Naive thymus-derived CD8-positive, alpha-beta T cell (primary cell): Measurements from ENCODE around the gene MMRN2. TPM values are rescaled to one million over a fixed set of nuclear protein-coding genes. Genes with fewer than 3 reads are reported as not detected.

ENCODE experiments used
- ATAC-seq, 2 donors: fragments of 150-1000 bp; cut with Tn5 transposase in 1 of 2; sonication (Bioruptor Pico), chemical (Tn5 transposase) in 1 of 2; 1 replicate in 1 of 2; 2 replicates in 1 of 2; pipeline ENCODE4 v1.10.0; 2021; ENCODE audit warnings: mild to moderate bottlenecking in 2 of 2, moderate library complexity in 2 of 2
- POLR2A ChIA-PET: fragments of 350-600 bp; sonication (Branson Sonifier 250); formaldehyde crosslinking; loops from one replicate; lab custom pipeline; 2021; ENCODE audit warnings: antibody characterized with exemption; lab: Charles Lee
- DNase-seq, 10 donors: peaks; one replicate each; pipeline versions ENCODE4 v3.0.0 to v3.0.0-alpha.2; 2020 to 2022
- H3K27ac Mint-ChIP-seq, 10 donors: one replicate each; pipeline ENCODE4 v1.8.0; 2020 to 2022; ENCODE audit warnings: mild to moderate bottlenecking in 10 of 10, mixed read lengths in 10 of 10, moderate library complexity in 4 of 10, inconsistent platforms in 1 of 10
- H3K27me3 Mint-ChIP-seq, 5 donors: one replicate each; pipeline ENCODE4 v1.8.0; 2021 to 2022; ENCODE audit warnings: mixed read lengths in 5 of 5
- H3K36me3 Mint-ChIP-seq, 3 donors: one replicate each; pipeline ENCODE4 v1.8.0; 2020 to 2022; ENCODE audit warnings: mixed read lengths in 3 of 3, mild to moderate bottlenecking in 2 of 3, inconsistent platforms in 1 of 3
- H3K4me1 Mint-ChIP-seq, 4 donors: one replicate each; pipeline ENCODE4 v1.8.0; 2021 to 2022; ENCODE audit warnings: mixed read lengths in 4 of 4
- H3K4me3 Mint-ChIP-seq, 10 donors: one replicate each; pipeline ENCODE4 v1.8.0; 2020 to 2022; ENCODE audit warnings: mild to moderate bottlenecking in 10 of 10, mixed read lengths in 10 of 10, moderate library complexity in 6 of 10, inconsistent platforms in 1 of 10
- H3K9me3 Mint-ChIP-seq, 9 donors: one replicate each; pipeline ENCODE4 v1.8.0; 2020 to 2022; ENCODE audit warnings: mixed read lengths in 9 of 9, mild to moderate bottlenecking in 3 of 9, inconsistent platforms in 1 of 9, moderate library complexity in 1 of 9
- polyA plus RNA-seq, 3 donors: library from polyadenylated mRNA; unstranded; fragments of 300-500 nt; fragmentation: Illumina TruSeq; gene quantifications; one replicate each; pipeline ENCODE4 v1.2.3, GENCODE V29; 2021
- total RNA-seq, 8 experiments: library from RNA in 2 of 8; stranded (reverse) in 2 of 8; gene quantifications; one replicate each; pipeline ENCODE4 v1.2.3 and lab custom pipeline; 2021 to 2026

MMRN2 gene
- total and polyA plus RNA-seq, 5 experiments from 2014 or later = 0.11 to 1.2 (median 0.74) TPM; not detected in 2

DNA sequence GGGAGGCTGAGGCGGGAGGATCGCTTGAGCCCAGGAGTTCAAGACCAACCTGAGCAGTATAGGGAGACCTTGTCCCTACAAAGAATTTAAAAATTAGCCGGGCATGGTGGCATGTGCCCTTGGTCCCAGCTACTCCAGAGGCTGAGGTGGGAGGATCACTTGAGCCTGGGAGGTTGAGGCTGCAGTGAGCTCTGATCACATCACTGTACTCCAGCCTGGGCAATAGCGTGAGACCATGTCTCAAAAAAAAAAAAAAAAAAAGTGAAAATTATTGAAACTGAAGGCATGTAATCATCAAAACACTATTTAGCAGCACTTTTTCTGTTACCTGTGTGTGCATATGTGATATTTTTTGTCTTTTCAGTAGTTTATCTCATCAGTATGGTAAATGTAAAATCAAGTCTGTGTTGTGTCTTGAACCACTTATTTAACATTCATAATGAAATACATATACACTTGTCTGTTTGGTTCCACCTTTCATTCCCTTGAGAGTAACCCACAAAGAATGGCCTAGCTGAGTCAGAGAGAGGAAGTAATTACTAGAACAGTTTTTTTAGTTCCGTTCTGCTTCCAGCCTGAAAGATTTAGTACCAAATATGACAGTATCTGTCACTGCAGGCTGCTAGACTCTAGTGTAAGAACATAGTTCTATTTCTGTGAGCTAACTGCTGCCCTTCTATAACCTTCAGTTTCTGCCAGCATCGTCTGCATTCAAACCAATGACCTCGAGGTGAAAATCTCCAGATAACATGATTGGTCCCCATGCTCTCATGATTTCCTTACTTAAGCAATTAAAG, 68.6 kb downstream of the MMRN2 start:
- Mint-ChIP-seq H3K9me3 (no peaks in the 10 kb centered on the region), H3K4me3 (no peak overlapping the region), H3K27ac (peak overlapping the region in 2 of 10 donors; percentile 1 to 66), H3K36me3 (peaks cover 0 to 9% (median 2%) of the 10 kb centered on the region in 3 donors), H3K27me3 (no peaks in the 10 kb centered on the region), H3K4me1 (peaks cover 0 to 7% (median 0%) of the 10 kb centered on the region in 4 donors)
- no peak for ATAC-seq
- no peak for DNase-seq
- POLR2A ChIA-PET = interaction anchor here (0.7 kb wide), 1 partner anchor 706 kb away, joined by 3 read pairs; no protein-coding TSS in a partner anchor

Other genes starting within 250 kb of the MMRN2 start
- 10 to 100 TPM; 10.4 to 11.0 TPM for gene BMPR1A, start 201.0 kb downstream of the MMRN2 start, total RNA-seq
- 1 to 10 TPM; 1.1 to 5.2 (median 2.2) TPM for gene BMPR1A, start 201.0 kb downstream of the MMRN2 start, polyA plus RNA-seq
- under 1 TPM in 1 of 2 experiments, not detected in 1; 0.58 TPM for gene SNCG, start 984 bp upstream of the MMRN2 start, total RNA-seq
- gene SNCG, start 984 bp upstream of the MMRN2 start, polyA plus RNA-seq = not detected
- not detected for gene ADIRF, start 10.9 kb upstream of the MMRN2 start, total RNA-seq
- gene ADIRF, start 10.9 kb upstream of the MMRN2 start, polyA plus RNA-seq = not detected
- gene FAM25A, start 62.7 kb upstream of the MMRN2 start, total RNA-seq = not detected
- not detected for gene FAM25A, start 62.7 kb upstream of the MMRN2 start, polyA plus RNA-seq
- gene GLUD1, start 137.2 kb upstream of the MMRN2 start, total RNA-seq = 10 to 100 TPM; 89.8 to 91.9 TPM
- 100 to 1,000 TPM; 111 to 126 (median 124) TPM for gene GLUD1, start 137.2 kb upstream of the MMRN2 start, polyA plus RNA-seq
- gene SHLD2, start 137.6 kb upstream of the MMRN2 start, total RNA-seq = 10 to 100 TPM; 24.1 to 24.5 TPM
- 10 to 100 TPM; 17.7 to 22.5 (median 18.7) TPM for gene SHLD2, start 137.6 kb upstream of the MMRN2 start, polyA plus RNA-seq